GM12878 (cell line): ENCODE results near the gene TTYH3. TPM values are rescaled to one million over a fixed set of nuclear protein-coding genes. Genes with fewer than 3 reads are reported as not detected.
"Not testable (repeated sequence)": the region's sequence is repeated elsewhere in the genome, so short reads cannot be mapped to it uniquely, and the experiment has no call there.

ENCODE experiments used
- ATAC-seq: fragments of 200-7000 bp; cut with Tn5 transposase; 3 replicates; pipeline ENCODE4 v1.9.1; 2020; ENCODE audit warnings: mild to moderate bottlenecking, moderate library complexity
- BruUV-seq: library from RNA; stranded (reverse); fragments of 400-500 nt; replicated peaks from 2 replicates; lab custom pipeline; 2021; lab: Mats Ljungman, UMichigan
- CTCF ChIA-PET: fragments of 300-600 bp; sonication (Branson Sonifier 250); formaldehyde crosslinking; extraction: SDS; loops from one replicate; lab custom pipeline; 2021; ENCODE audit warnings: inconsistent platforms; lab: Yijun Ruan, JAX
- POLR2A ChIA-PET: fragments of 350-600 bp; formaldehyde crosslinking; extraction: SDS; loops from one replicate; lab custom pipeline; 2021; ENCODE audit warnings: inconsistent platforms; lab: Charles Lee
- RAD21 ChIA-PET: fragments of 300-600 bp; sonication (Branson Sonifier 250); formaldehyde crosslinking; loops from one replicate; lab custom pipeline; 2023; ENCODE audit warnings: antibody characterized with exemption; ENCODE audit not compliant: unreplicated experiment; lab: Charles Lee
- SMC1A ChIA-PET: fragments of 300-600 bp; sonication (Branson Sonifier 250); formaldehyde crosslinking; loops from one replicate; lab custom pipeline; 2023; ENCODE audit not compliant: unreplicated experiment, uncharacterized antibody; lab: Charles Lee
- DNase-seq: peaks from one replicate; pipeline ENCODE4 v3.0.0-alpha.2; 2011; ENCODE audit warnings: low read depth, low spot score
- FAIRE-seq: peaks from 3 replicates; lab custom pipeline; 2011; peaks lifted over from hg19 to GRCh38; lab: Jason Lieb, UNC
- H2AFZ ChIP-seq: 2 replicates; pipeline ENCODE4 v1.6.0; 2011; ENCODE audit warnings: low read depth, low read length, control low read depth; ENCODE audit not compliant: control insufficient read depth
- H3K27ac ChIP-seq: 2 replicates; pipeline ENCODE4 v1.5.1; 2011; ENCODE audit warnings: control low read depth; ENCODE audit not compliant: control insufficient read depth, insufficient read depth
- H3K27me3 ChIP-seq, 2 experiments: replicated peaks in 1 of 2; 2 replicates each; pipeline versions ENCODE4 v1.6.0 to v1.6.1; 2011; ENCODE audit warnings: low read length in 1 of 2; ENCODE audit not compliant: control insufficient read depth in 2 of 2, insufficient read depth in 2 of 2
- H3K36me3 ChIP-seq, 2 experiments: 2 replicates each; pipeline ENCODE4 v1.5.1; 2011; ENCODE audit warnings: low read length in 1 of 2; ENCODE audit not compliant: control insufficient read depth in 2 of 2, insufficient read depth in 2 of 2
- H3K4me1 ChIP-seq: 2 replicates; pipeline ENCODE4 v1.6.1; 2011; ENCODE audit warnings: mild to moderate bottlenecking, low read length, moderate library complexity, mixed read lengths; ENCODE audit not compliant: control insufficient read depth, insufficient read depth
- H3K4me2 ChIP-seq: 2 replicates; pipeline ENCODE4 v1.6.0; 2011; ENCODE audit warnings: control low read depth; ENCODE audit not compliant: control insufficient read depth, insufficient read depth
- H3K4me3 ChIP-seq: fragments of 200-600 bp; sonication (generic); 2 replicates; pipeline ENCODE4 v1.5.1; 2016
- H3K79me2 ChIP-seq: 2 replicates; pipeline ENCODE4 v1.6.0; 2011; ENCODE audit warnings: low read length; ENCODE audit not compliant: control insufficient read depth, insufficient read depth
- H3K9ac ChIP-seq: 2 replicates; pipeline ENCODE4 v1.8.0; 2011; ENCODE audit warnings: low read length, control low read depth, mixed read lengths; ENCODE audit not compliant: control insufficient read depth, insufficient read depth
- H3K9me3 ChIP-seq: replicated peaks from 3 replicates; pipeline ENCODE4 v1.5.1; 2011; ENCODE audit warnings: mild to moderate bottlenecking, low read length; ENCODE audit not compliant: control insufficient read depth, insufficient read depth
- H4K20me1 ChIP-seq: 2 replicates; pipeline ENCODE4 v1.6.0; 2011; ENCODE audit not compliant: control insufficient read depth, insufficient read depth
- CBX5 ChIP-seq: sonication (generic); IDR thresholded peaks from 2 replicates; pipeline ENCODE4 v1.6.1; 2016; ENCODE audit warnings: low read depth, moderate library complexity, mild to moderate bottlenecking, inconsistent platforms
- CHD1 ChIP-seq: IDR thresholded peaks from 2 replicates; pipeline ENCODE4 v1.6.1; 2012; ENCODE audit warnings: low read depth, low read length, improper control_type of control experiment
- NFIC ChIP-seq: IDR thresholded peaks from 2 replicates; pipeline ENCODE4 v1.6.1; 2012; ENCODE audit warnings: low read depth, mild to moderate bottlenecking, inconsistent platforms, low read length, moderate library complexity
- NFYA ChIP-seq: IDR thresholded peaks from 2 replicates; pipeline ENCODE4 v1.6.1; 2011; ENCODE audit warnings: low read depth, mild to moderate bottlenecking, low read length, improper control_type of control experiment, borderline replicate concordance
- NRF1 ChIP-seq: conservative IDR thresholded peaks from 2 replicates; pipeline ENCODE4 v1.6.1; 2011; ENCODE audit warnings: mild to moderate bottlenecking, low read depth, low read length, improper control_type of control experiment
- SP1 ChIP-seq: IDR thresholded peaks from one replicate; pipeline ENCODE4 v1.6.1; 2011; ENCODE audit warnings: low read depth, low read length
- TCF3 ChIP-seq: IDR thresholded peaks from 2 replicates; pipeline ENCODE4 v1.6.1; 2012; ENCODE audit warnings: low read depth, mild to moderate bottlenecking, low read length, borderline replicate concordance; ENCODE audit not compliant: insufficient read depth
- YY1 ChIP-seq: IDR thresholded peaks from 2 replicates; pipeline ENCODE4 v1.6.1; 2011; ENCODE audit warnings: low read depth, mild to moderate bottlenecking, low read length
- ZNF207 ChIP-seq: fragments of 450-650 bp; IDR thresholded peaks from 2 replicates; pipeline ENCODE4 v1.6.1; 2014; ENCODE audit warnings: antibody characterized with exemption, mild to moderate bottlenecking, borderline replicate concordance
- WGBS: methylation state at CpG from one replicate; pipeline ENCODE4 v1.1.6; 2016; ENCODE audit warnings: low lambda C conversion rate; ENCODE audit not compliant: insufficient replicate concordance, insufficient coverage; ENCODE audit errors: missing lambda C conversion rate; 5-methylcytosine and 5-hydroxymethylcytosine counted together
- in situ Hi-C: fragments of 300-500 bp; cut with MboI; formaldehyde crosslinking; loops from 9 replicates; pipeline ENCODE4 v1.14.3; 2018; ENCODE audit warnings: mixed read lengths
- intact Hi-C: fragments of 100-400 bp; cut with micrococcal nuclease; formaldehyde crosslinking; loops from one replicate; pipeline ENCODE4 v1.14.2; 2022; ENCODE audit not compliant: unreplicated experiment
- polyA plus RNA-seq, 11 experiments: library from polyadenylated mRNA; depleted of rRNA in 4 of 11; unstranded in 6 of 11; stranded (reverse) in 5 of 11; fragments of >200 nt; fragmentation: Nextera tagmentation in 4 of 11; fragmentation: Illumina TruSeq in 1 of 11; extraction: Ambion mirVana in 4 of 11; extraction: Trizol in 1 of 11; gene quantifications; 1 replicate in 1 of 11; 2 replicates in 10 of 11; pipeline versions ENCODE4 v1.2.1 to v1.2.3, GENCODE V29; 2011 to 2016; ENCODE audit warnings: inconsistent platforms in 2 of 11, missing spikeins in 2 of 11, low read depth in 1 of 11
- total RNA-seq, 4 experiments: library from RNA; depleted of rRNA in 3 of 4; stranded (reverse); fragments of >200 nt in 3 of 4; fragmentation: Illumina TruSeq in 1 of 4; extraction: Trizol in 1 of 4; gene quantifications; 2 replicates each; pipeline versions ENCODE4 v1.2.1 to v1.2.3, GENCODE V29; 2013 to 2021
- TF ChIP-seq, protein P1 (sequence below): fragments of 450-650 bp; IDR thresholded peaks from 2 replicates; pipeline ENCODE4 v1.6.1; 2014; ENCODE audit warnings: mild to moderate bottlenecking
- TF ChIP-seq, protein P2 (sequence below): fragments of 450-650 bp; conservative IDR thresholded peaks from 2 replicates; pipeline ENCODE4 v1.6.1; 2017; ENCODE audit warnings: mild to moderate bottlenecking, moderate library complexity
- TF ChIP-seq, protein P3 (sequence below): fragments of 450-650 bp; IDR thresholded peaks from 2 replicates; pipeline ENCODE4 v1.6.1; 2017; ENCODE audit warnings: mild to moderate bottlenecking

The TTYH3 gene
- total and polyA plus RNA-seq, 10 of the 15 experiments (the other 5 are each of a cell fraction or from before 2014, with no cell fraction given): 0.79 to 71.4 (median 10.5) TPM

DNA sequence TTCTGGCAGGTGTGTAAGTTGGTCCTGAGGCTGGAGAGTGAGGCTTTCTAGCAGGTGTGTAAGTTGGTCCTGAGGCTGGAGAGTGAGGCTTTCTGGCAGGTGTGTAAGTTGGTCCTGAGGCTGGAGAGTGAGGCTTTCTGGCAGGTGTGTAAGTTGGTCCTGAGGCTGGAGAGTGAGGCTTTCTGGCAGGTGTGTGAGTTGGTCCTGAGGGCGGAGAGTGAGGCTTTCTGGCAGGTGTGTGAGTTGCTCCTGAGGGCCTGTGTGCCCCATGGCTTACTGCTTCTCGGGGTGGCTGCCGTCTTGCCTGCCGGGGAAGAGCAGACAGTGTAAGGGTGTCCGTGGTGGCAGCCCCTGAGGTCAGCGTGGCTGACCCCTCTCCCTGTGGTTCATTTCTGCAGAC, 22.1 kb upstream of the TTYH3 start:
- H3K4me2 ChIP-seq, H3K27me3 ChIP-seq, H3K9me3 ChIP-seq, DNase-seq, H3K79me2 ChIP-seq, H3K4me3 ChIP-seq, H2AFZ ChIP-seq, H3K9ac ChIP-seq, H3K4me1 ChIP-seq, BruUV-seq, ATAC-seq, H3K36me3 ChIP-seq, FAIRE-seq, H3K27ac ChIP-seq, intact Hi-C loops, H4K20me1 ChIP-seq, POLR2A ChIA-PET, in situ Hi-C loops: not testable (repeated sequence)
- ChIA-PET SMC1A (interaction anchor here (1.0 kb wide), 1 partner anchor 41 kb away, joined by 3 read pairs; no protein-coding TSS in a partner anchor), RAD21 (interaction anchor here (0.6 to 1.8 kb wide), 5 partner anchors 42 to 192 kb away, joined by 3 to 9 read pairs (median 3); no protein-coding TSS in a partner anchor), CTCF (interaction anchor here (1.0 to 1.9 kb wide), 4 partner anchors 9 to 158 kb away, joined by 3 to 11 read pairs (median 6); partner anchors contain the start of gene TTYH3)
- 65% methylated on average over 5 of the region's 6 CpGs for WGBS

DNA sequence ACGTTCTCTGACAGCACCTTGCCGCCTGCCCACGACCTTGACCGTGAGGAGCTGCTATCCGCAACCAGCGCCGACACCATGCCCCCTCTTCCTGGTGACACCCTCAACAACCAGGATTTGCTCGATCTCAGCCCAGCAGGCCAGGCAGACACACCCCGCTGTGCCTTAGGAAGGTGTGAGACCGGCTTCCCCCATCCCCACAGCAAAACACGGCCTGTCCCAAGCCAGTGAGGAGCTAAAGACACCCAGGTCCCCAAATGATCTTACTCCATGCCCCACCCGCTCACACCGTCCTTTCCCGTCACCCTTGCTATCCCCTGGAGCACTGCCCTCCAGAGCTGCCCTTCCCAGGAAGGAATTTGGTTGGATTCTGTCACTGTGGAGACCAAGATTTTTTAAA, 21.3 kb upstream of the TTYH3 start:
- H3K36me3 ChIP-seq: no peaks in the 10 kb centered on the region
- RAD21 ChIA-PET: no interaction called here
- H3K4me1 ChIP-seq: peaks cover 10% of the 10 kb centered on the region
- H3K27ac ChIP-seq: no peak overlapping the region
- 86% methylated on average over 14 of the region's 14 CpGs for WGBS
- H3K4me2 ChIP-seq: no peak overlapping the region
- ATAC-seq: no peak
- no peak for FAIRE-seq
- no peaks in the 10 kb centered on the region for H3K79me2 ChIP-seq
- no peaks in the 10 kb centered on the region for H3K9me3 ChIP-seq
- SMC1A ChIA-PET: no interaction called here
- no peak overlapping the region for H3K9ac ChIP-seq
- no peak overlapping the region for H2AFZ ChIP-seq
- H3K27me3 ChIP-seq: no peaks in the 10 kb centered on the region
- BruUV-seq: no TSS peak
- no peak for DNase-seq
- no peaks in the 10 kb centered on the region for H4K20me1 ChIP-seq
- POLR2A ChIA-PET: no interaction called here
- intact Hi-C loops: no loop called here
- H3K4me3 ChIP-seq: no peak overlapping the region
- CTCF ChIA-PET: no interaction called here
- in situ Hi-C loops: no loop called here
- no peak for TF ChIP-seq YY1
- no peak for TF ChIP-seq CBX5
- no peak for TF ChIP-seq NFIC
- no peak for TF ChIP-seq TCF3
- no peak for TF ChIP-seq NRF1
- TF ChIP-seq, protein P1, sequence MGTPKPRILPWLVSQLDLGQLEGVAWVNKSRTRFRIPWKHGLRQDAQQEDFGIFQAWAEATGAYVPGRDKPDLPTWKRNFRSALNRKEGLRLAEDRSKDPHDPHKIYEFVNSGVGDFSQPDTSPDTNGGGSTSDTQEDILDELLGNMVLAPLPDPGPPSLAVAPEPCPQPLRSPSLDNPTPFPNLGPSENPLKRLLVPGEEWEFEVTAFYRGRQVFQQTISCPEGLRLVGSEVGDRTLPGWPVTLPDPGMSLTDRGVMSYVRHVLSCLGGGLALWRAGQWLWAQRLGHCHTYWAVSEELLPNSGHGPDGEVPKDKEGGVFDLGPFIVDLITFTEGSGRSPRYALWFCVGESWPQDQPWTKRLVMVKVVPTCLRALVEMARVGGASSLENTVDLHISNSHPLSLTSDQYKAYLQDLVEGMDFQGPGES: no peak
- no peak for TF ChIP-seq CHD1
- TF ChIP-seq, protein P2, sequence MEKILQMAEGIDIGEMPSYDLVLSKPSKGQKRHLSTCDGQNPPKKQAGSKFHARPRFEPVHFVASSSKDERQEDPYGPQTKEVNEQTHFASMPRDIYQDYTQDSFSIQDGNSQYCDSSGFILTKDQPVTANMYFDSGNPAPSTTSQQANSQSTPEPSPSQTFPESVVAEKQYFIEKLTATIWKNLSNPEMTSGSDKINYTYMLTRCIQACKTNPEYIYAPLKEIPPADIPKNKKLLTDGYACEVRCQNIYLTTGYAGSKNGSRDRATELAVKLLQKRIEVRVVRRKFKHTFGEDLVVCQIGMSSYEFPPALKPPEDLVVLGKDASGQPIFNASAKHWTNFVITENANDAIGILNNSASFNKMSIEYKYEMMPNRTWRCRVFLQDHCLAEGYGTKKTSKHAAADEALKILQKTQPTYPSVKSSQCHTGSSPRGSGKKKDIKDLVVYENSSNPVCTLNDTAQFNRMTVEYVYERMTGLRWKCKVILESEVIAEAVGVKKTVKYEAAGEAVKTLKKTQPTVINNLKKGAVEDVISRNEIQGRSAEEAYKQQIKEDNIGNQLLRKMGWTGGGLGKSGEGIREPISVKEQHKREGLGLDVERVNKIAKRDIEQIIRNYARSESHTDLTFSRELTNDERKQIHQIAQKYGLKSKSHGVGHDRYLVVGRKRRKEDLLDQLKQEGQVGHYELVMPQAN: no peak
- no peak for TF ChIP-seq NFYA
- TF ChIP-seq, protein P3, sequence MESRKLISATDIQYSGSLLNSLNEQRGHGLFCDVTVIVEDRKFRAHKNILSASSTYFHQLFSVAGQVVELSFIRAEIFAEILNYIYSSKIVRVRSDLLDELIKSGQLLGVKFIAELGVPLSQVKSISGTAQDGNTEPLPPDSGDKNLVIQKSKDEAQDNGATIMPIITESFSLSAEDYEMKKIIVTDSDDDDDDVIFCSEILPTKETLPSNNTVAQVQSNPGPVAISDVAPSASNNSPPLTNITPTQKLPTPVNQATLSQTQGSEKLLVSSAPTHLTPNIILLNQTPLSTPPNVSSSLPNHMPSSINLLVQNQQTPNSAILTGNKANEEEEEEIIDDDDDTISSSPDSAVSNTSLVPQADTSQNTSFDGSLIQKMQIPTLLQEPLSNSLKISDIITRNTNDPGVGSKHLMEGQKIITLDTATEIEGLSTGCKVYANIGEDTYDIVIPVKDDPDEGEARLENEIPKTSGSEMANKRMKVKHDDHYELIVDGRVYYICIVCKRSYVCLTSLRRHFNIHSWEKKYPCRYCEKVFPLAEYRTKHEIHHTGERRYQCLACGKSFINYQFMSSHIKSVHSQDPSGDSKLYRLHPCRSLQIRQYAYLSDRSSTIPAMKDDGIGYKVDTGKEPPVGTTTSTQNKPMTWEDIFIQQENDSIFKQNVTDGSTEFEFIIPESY: no peak
- no peak for TF ChIP-seq SP1
- TF ChIP-seq ZNF207: no peak
